H54 (cell line): ENCODE results near the gene KRT2.

ENCODE experiments used
- DNase-seq: peaks from one replicate; pipeline ENCODE4 v3.0.0; 2011; ENCODE audit warnings: low spot score, mixed read lengths; ENCODE audit not compliant: insufficient read length
- FAIRE-seq: peaks from 3 replicates; lab custom pipeline; 2011; peaks lifted over from hg19 to GRCh38; lab: Jason Lieb, UNC
- POLR2A ChIP-seq: IDR thresholded peaks from 2 replicates; pipeline ENCODE4 v1.6.1; 2011; ENCODE audit warnings: low read depth, mild to moderate bottlenecking, low read length

The KRT2 gene

GRCh38 chr12:52663420-52663819 is 11.4 kb upstream of the KRT2 start:
- DNase-seq (no peak), FAIRE-seq (no peak)
- TF ChIP-seq POLR2A, result no peak

- DNase-seq (no peak), FAIRE-seq (no peak)
- no peak for TF ChIP-seq POLR2A
Measured at GRCh38 chr12:52662918-52663229, 10.9 kb upstream of the KRT2 start.

GRCh38 chr12:52662093-52662917 is 10.3 kb upstream of the KRT2 start:
- DNase-seq (no peak), FAIRE-seq (no peak)
- TF ChIP-seq POLR2A, result no peak

GRCh38 chr12:52661668-52662067 is 9.7 kb upstream of the KRT2 start:
- DNase-seq (no peak), FAIRE-seq (no peak)
- no peak for TF ChIP-seq POLR2A

- no peak for TF ChIP-seq POLR2A
Measured at GRCh38 chr12:52660934-52661499, 9.0 kb upstream of the KRT2 start.

GRCh38 chr12:52659951-52660350 is 7.9 kb upstream of the KRT2 start:
- no peak for FAIRE-seq
- no peak for TF ChIP-seq POLR2A
- DNase-seq, result no peak

More at GRCh38 chr12:52660934-52661499, 9.0 kb upstream of the KRT2 start:
- DNase-seq (no peak), FAIRE-seq (no peak)

- FAIRE-seq, result no peak
- DNase-seq, result no peak
- no peak for TF ChIP-seq POLR2A
Measured at GRCh38 chr12:52659395-52659794, 7.4 kb upstream of the KRT2 start.

- FAIRE-seq (no peak), DNase-seq (no peak)
- TF ChIP-seq POLR2A, result no peak
Measured at GRCh38 chr12:52658196-52658595, 6.2 kb upstream of the KRT2 start.

- DNase-seq, result no peak
- FAIRE-seq, result no peak
Measured at GRCh38 chr12:52657250-52657902, 5.4 kb upstream of the KRT2 start.

GRCh38 chr12:52656616-52657015 is 4.6 kb upstream of the KRT2 start:
- DNase-seq, result no peak
- FAIRE-seq, result no peak
- no peak for TF ChIP-seq POLR2A

More at GRCh38 chr12:52657250-52657902, 5.4 kb upstream of the KRT2 start:
- no peak for TF ChIP-seq POLR2A

- TF ChIP-seq POLR2A, result no peak
- no peak for FAIRE-seq
- DNase-seq, result no peak
Measured at GRCh38 chr12:52655720-52656124, 3.7 kb upstream of the KRT2 start.

GRCh38 chr12:52655251-52655650 is 3.2 kb upstream of the KRT2 start:
- no peak for TF ChIP-seq POLR2A
- no peak for DNase-seq
- no peak for FAIRE-seq

GRCh38 chr12:52650520-52651081 is 1.4 kb downstream of the KRT2 start:
- TF ChIP-seq POLR2A, result no peak
- DNase-seq, result no peak
- FAIRE-seq, result no peak

- FAIRE-seq (no peak), DNase-seq (no peak)
- no peak for TF ChIP-seq POLR2A
Measured at GRCh38 chr12:52649066-52649465, 2.9 kb downstream of the KRT2 start.
